Ishikawa (cell line): ENCODE results near the gene SP1.

Experiments
- CEBPB ChIP-seq: IDR thresholded peaks from 2 replicates; pipeline ENCODE4 v1.6.1; 2012
- CREB1 ChIP-seq: IDR thresholded peaks from 2 replicates; pipeline ENCODE4 v1.6.1; 2012; ENCODE audit warnings: low read depth
- EGR1 ChIP-seq: IDR thresholded peaks from 2 replicates; pipeline ENCODE4 v1.6.1; 2012
- EP300 ChIP-seq: IDR thresholded peaks from 2 replicates; pipeline ENCODE4 v1.6.1; 2012; ENCODE audit warnings: borderline replicate concordance
- FOXM1 ChIP-seq: IDR thresholded peaks from 2 replicates; pipeline ENCODE4 v1.6.1; 2012; ENCODE audit warnings: low read depth, borderline replicate concordance
- MAX ChIP-seq: IDR thresholded peaks from 2 replicates; pipeline ENCODE4 v1.6.1; 2012
- NFIC ChIP-seq: IDR thresholded peaks from 2 replicates; pipeline ENCODE4 v1.6.1; 2012
- RAD21 ChIP-seq: IDR thresholded peaks from 2 replicates; pipeline ENCODE4 v1.6.1; 2012; ENCODE audit warnings: low read depth
- REST ChIP-seq: IDR thresholded peaks from 2 replicates; pipeline ENCODE4 v1.6.1; 2012; ENCODE audit warnings: low read depth, mild to moderate bottlenecking
- TAF1 ChIP-seq: IDR thresholded peaks from 2 replicates; pipeline ENCODE4 v1.6.1; 2012; ENCODE audit warnings: low read depth, mild to moderate bottlenecking
- TCF12 ChIP-seq: IDR thresholded peaks from 2 replicates; pipeline ENCODE4 v1.6.1; 2012; ENCODE audit warnings: low read depth
- TEAD4 ChIP-seq: IDR thresholded peaks from 2 replicates; pipeline ENCODE4 v1.6.1; 2012
- USF1 ChIP-seq: IDR thresholded peaks from 2 replicates; pipeline ENCODE4 v1.6.1; 2012
- YY1 ChIP-seq: IDR thresholded peaks from 2 replicates; pipeline ENCODE4 v1.6.1; 2012; ENCODE audit warnings: low read depth
- ZBTB7A ChIP-seq: IDR thresholded peaks from 2 replicates; pipeline ENCODE4 v1.6.1; 2012; ENCODE audit warnings: low read depth

Gene SP1

GRCh38 chr12:53413485-53414204 lies 33.7 kb downstream of the SP1 start:
- TF ChIP-seq CREB1, result no peak
- TF ChIP-seq REST, result no peak
- TF ChIP-seq ZBTB7A, result no peak
- TF ChIP-seq MAX, result no peak
- TF ChIP-seq TEAD4, result no peak
- no peak for TF ChIP-seq TAF1
- TF ChIP-seq FOXM1, result no peak

- TF ChIP-seq ZBTB7A (no peak), CREB1 (no peak), REST (no peak), MAX (no peak), TCF12 (no peak), EGR1 (no peak), FOXM1 (no peak), YY1 (no peak), TEAD4 (no peak), CEBPB (no peak), RAD21 (no peak), USF1 (no peak)
Observed at GRCh38 chr12:53414756-53415417, 34.9 kb downstream of the SP1 start.

GRCh38 chr12:53418221-53418620 lies 38.2 kb downstream of the SP1 start:
- TF ChIP-seq NFIC (no peak), YY1 (no peak), USF1 (no peak), RAD21 (no peak), TEAD4 (no peak), EGR1 (no peak), EP300 (no peak), CEBPB (no peak), TAF1 (no peak), MAX (no peak), ZBTB7A (no peak), REST (no peak), FOXM1 (no peak), CREB1 (no peak), TCF12 (no peak)

GRCh38 chr12:53419756-53420155 lies 39.8 kb downstream of the SP1 start:
- no peak for TF ChIP-seq MAX
- no peak for TF ChIP-seq USF1
- TF ChIP-seq RAD21, result no peak
- no peak for TF ChIP-seq CREB1
- TF ChIP-seq YY1, result no peak
- no peak for TF ChIP-seq TEAD4
- TF ChIP-seq ZBTB7A, result no peak
- no peak for TF ChIP-seq TCF12
- TF ChIP-seq EP300, result no peak
- no peak for TF ChIP-seq FOXM1
- no peak for TF ChIP-seq CEBPB
- TF ChIP-seq NFIC, result no peak
- TF ChIP-seq EGR1, result no peak
- no peak for TF ChIP-seq REST
- no peak for TF ChIP-seq TAF1
